GM13976 (cell line): ENCODE data around the gene KCNS1.
A peak's percentile ranks its signal among the peaks of the same experiment; 100 is the strongest.

Experiments used
- DNase-seq: peaks from one replicate; pipeline ENCODE4 v3.0.0; 2012; ENCODE audit warnings: low spot score
- CTCF ChIP-seq: IDR thresholded peaks from 2 replicates; pipeline ENCODE4 v1.5.1; 2012; ENCODE audit warnings: borderline replicate concordance, mild to moderate bottlenecking; ENCODE audit not compliant: insufficient read depth; ENCODE audit errors: extremely low read depth, missing control alignments, control extremely low read depth
- in situ Hi-C: fragments of 300-500 bp; cut with MboI; formaldehyde crosslinking; loops from one replicate; pipeline ENCODE4 v1.12.0; 2022; ENCODE audit warnings: low sequenced_read_pairs, mixed read lengths, inconsistent platforms; ENCODE audit not compliant: unreplicated experiment

The KCNS1 gene

DNA sequence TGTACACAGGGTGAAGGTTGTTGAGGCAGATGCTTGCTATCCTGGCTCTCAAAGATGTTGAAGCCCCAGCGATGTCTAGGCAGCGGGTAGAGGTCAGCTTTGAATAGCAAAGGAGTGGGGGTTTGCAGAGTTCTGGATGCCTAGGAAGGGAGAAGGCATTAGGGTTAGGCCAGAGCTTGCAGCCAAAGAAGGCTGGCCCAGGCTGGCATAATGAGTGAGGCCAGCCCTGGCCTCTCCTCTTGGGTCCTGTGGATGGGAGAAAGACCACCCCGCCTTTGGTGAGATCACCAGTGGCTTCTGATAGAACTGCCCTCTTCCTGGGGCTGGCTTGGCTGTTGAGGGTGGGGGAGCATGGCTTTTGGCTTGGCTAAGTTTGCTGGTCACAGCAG is 14.5 kb upstream of the KCNS1 start:
- TF ChIP-seq CTCF: no peak
- in situ Hi-C loops: no loop called here
- DNase-seq: no peak

GRCh38 chr20:45114465-45115385 is 13.8 kb upstream of the KCNS1 start, which contains the start of gene WFDC5:
TSS of gene WFDC5 (minus strand) at chr20:45115174. CDS start at chr20:45115083, 91 bp downstream.
- in situ Hi-C loops: no loop called here
- DNase-seq: peak; percentile 33
- TF ChIP-seq CTCF: no peak

DNA sequence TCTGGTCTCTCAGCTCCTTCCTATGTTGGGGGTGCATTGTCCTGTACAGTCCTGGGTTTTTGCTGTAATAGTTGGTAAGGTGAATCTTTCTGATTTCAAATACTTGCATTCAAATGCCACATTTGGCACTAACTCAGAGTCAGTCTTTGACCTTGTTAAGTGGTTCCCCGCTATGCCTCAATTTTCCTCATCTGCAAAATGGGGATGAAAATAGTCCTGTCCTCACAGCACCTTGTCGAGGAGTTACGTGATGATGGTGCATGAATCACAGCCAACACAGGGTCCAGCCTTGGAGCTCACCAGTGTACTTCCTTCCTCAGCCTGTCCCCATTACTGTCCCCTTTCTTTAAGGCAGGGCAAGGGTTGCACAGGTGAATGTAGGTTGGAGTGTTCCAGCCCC is 12.9 kb upstream of the KCNS1 start:
- no peak for DNase-seq
- in situ Hi-C loops: no loop called here
- no peak for TF ChIP-seq CTCF

DNA sequence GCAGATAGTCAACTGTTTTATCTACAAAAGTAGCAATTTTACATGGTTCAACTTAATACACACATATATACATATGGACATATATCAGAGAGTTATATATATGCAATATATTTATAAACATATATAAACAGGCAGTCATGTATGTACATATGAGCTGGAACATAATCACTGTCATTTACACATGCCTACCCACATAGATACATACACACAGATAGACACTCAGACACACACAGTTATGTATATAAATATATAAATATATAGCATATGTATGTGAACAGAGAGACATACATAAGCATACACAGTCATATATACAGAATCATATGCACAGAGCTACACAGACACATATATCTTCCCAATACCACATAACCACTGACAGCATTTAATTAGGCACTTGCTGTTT is 11.8 kb upstream of the KCNS1 start:
- DNase-seq: no peak
- TF ChIP-seq CTCF: no peak

DNA sequence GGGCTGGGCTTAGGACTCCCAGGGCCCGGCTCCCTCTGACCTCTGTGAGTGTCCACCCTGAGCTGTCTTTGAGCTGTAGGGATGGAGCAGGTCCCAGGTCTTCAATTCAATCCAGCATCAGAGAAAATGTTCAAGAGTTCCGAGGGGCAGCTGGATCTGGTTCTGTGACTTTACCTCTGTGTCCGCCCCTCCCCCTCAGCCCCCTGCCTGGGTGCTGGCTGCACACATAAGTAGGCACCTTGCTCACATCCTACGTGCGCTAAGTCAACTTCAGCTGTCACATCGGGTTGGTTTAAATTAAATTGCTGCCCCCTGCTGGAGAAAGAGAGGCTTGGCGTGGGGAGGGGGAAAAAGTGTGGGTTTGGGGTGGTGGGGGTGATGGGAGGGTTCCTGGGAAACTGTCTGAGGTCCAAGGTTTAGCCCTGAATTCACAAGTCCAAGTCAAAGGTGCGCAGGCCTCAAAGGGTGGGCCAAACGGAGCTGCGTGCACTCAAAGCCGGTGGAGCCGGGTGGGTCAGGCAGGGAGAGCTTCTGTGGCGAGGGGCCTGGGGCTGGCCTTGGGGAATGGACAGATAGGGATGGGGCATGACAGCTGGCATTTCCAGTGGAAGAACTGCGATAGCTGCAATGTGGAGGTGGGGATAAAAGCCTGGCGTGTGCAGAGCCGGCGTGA is 11.0 kb upstream of the KCNS1 start:
- DNase-seq: no peak
- in situ Hi-C loops: no loop called here
- no peak for TF ChIP-seq CTCF

More for the DNA sequence above, 11.8 kb upstream of the KCNS1 start:
- in situ Hi-C loops: no loop called here

GRCh38 chr20:45111285-45111684 is 10.4 kb upstream of the KCNS1 start:
- in situ Hi-C loops: no loop called here
- no peak for TF ChIP-seq CTCF
- no peak for DNase-seq
